H9 (cell line): ENCODE data around the gene COG6. TPM values are rescaled to one million over a fixed set of nuclear protein-coding genes. Genes with fewer than 3 reads are reported as not detected.

ENCODE experiments used
- DNase-seq: peaks from one replicate; pipeline ENCODE4 v3.0.0-alpha.2; 2017
- H2AFZ ChIP-seq: one replicate; pipeline ENCODE4 v1.6.1; 2013; ENCODE audit warnings: mild to moderate bottlenecking, low read length, control low read depth, moderate library complexity
- H2AK5ac ChIP-seq: 2 replicates; pipeline ENCODE4 v1.6.1; 2013; ENCODE audit warnings: low read length, control low read depth, mixed read lengths; ENCODE audit not compliant: insufficient read length
- H2BK120ac ChIP-seq: one replicate; pipeline ENCODE4 v1.6.1; 2013; ENCODE audit warnings: low read depth, mild to moderate bottlenecking, low read length, control low read depth, inconsistent platforms; ENCODE audit not compliant: poor library complexity, severe bottlenecking
- H2BK12ac ChIP-seq: 2 replicates; pipeline ENCODE4 v1.6.1; 2013; ENCODE audit warnings: low read length, control low read depth, mixed read lengths, low read depth; ENCODE audit not compliant: insufficient read length
- H2BK15ac ChIP-seq: 2 replicates; pipeline ENCODE4 v1.6.1; 2013; ENCODE audit warnings: low read depth, low read length, control low read depth
- H2BK20ac ChIP-seq: one replicate; pipeline ENCODE4 v1.6.1; 2013; ENCODE audit warnings: low read depth, mild to moderate bottlenecking, low read length, control low read depth, inconsistent platforms; ENCODE audit not compliant: poor library complexity, severe bottlenecking
- H2BK5ac ChIP-seq: 2 replicates; pipeline ENCODE4 v1.6.1; 2013; ENCODE audit warnings: low read length, control low read depth, mixed read lengths; ENCODE audit not compliant: insufficient read length
- H3K14ac ChIP-seq: 2 replicates; pipeline ENCODE4 v1.6.1; 2013; ENCODE audit warnings: low read length, control low read depth; ENCODE audit not compliant: insufficient read depth
- H3K18ac ChIP-seq: 2 replicates; pipeline ENCODE4 v1.6.1; 2013; ENCODE audit warnings: low read depth, mild to moderate bottlenecking, mixed read lengths, low read length, control low read depth; ENCODE audit not compliant: insufficient read length
- H3K23ac ChIP-seq: 2 replicates; pipeline ENCODE4 v1.6.1; 2013; ENCODE audit warnings: low read length, control low read depth, mixed read lengths, low read depth; ENCODE audit not compliant: insufficient read length
- H3K23me2 ChIP-seq: 2 replicates; pipeline ENCODE4 v1.6.1; 2013; ENCODE audit warnings: low read depth, mild to moderate bottlenecking, mixed read lengths, low read length, control low read depth; ENCODE audit not compliant: insufficient read length, poor library complexity, severe bottlenecking
- H3K27ac ChIP-seq: 2 replicates; pipeline ENCODE4 v1.5.1; 2013; ENCODE audit warnings: low read length, control low read depth, mixed read lengths, low read depth; ENCODE audit not compliant: insufficient read length
- H3K27me3 ChIP-seq: 2 replicates; pipeline ENCODE4 v1.6.1; 2013; ENCODE audit warnings: low read length, control low read depth, inconsistent platforms; ENCODE audit not compliant: insufficient read depth
- H3K4ac ChIP-seq: 2 replicates; pipeline ENCODE4 v1.6.1; 2013; ENCODE audit warnings: low read depth, mild to moderate bottlenecking, control low read depth, inconsistent platforms, low read length, moderate library complexity
- H3K4me1 ChIP-seq: 2 replicates; pipeline ENCODE4 v1.6.1; 2013; ENCODE audit warnings: low read length, control low read depth, inconsistent platforms; ENCODE audit not compliant: insufficient read depth
- H3K4me2 ChIP-seq: 2 replicates; pipeline ENCODE4 v1.6.1; 2013; ENCODE audit warnings: low read length, control low read depth, mixed read lengths; ENCODE audit not compliant: insufficient read length, insufficient read depth
- H3K56ac ChIP-seq: 2 replicates; pipeline ENCODE4 v1.6.1; 2013; ENCODE audit warnings: low read depth, mild to moderate bottlenecking, mixed read lengths, low read length, control low read depth; ENCODE audit not compliant: insufficient read length
- H3K79me1 ChIP-seq: 2 replicates; pipeline ENCODE4 v1.6.1; 2013; ENCODE audit warnings: low read depth, mild to moderate bottlenecking, moderate library complexity, low read length, control low read depth, inconsistent platforms; ENCODE audit not compliant: insufficient read depth, poor library complexity, severe bottlenecking
- H3K79me2 ChIP-seq: 2 replicates; pipeline ENCODE4 v1.6.1; 2013; ENCODE audit warnings: low read length, control low read depth, inconsistent platforms; ENCODE audit not compliant: insufficient read depth
- H3K9ac ChIP-seq: 2 replicates; pipeline ENCODE4 v1.6.1; 2013; ENCODE audit warnings: low read length, control low read depth, mixed read lengths; ENCODE audit not compliant: insufficient read length; ENCODE audit errors: extremely low read depth
- H3K9me3 ChIP-seq: one replicate; pipeline ENCODE4 v1.6.1; 2013; ENCODE audit warnings: low read depth, low read length, inconsistent platforms; ENCODE audit not compliant: control insufficient read depth
- H3T11ph ChIP-seq: one replicate; pipeline ENCODE4 v1.6.1; 2013; ENCODE audit warnings: mild to moderate bottlenecking, low read length, control low read depth, inconsistent platforms
- H4K20me1 ChIP-seq: one replicate; pipeline ENCODE4 v1.6.1; 2013; ENCODE audit not compliant: control insufficient read depth, insufficient read length, insufficient read depth
- H4K5ac ChIP-seq: 2 replicates; pipeline ENCODE4 v1.6.1; 2013; ENCODE audit warnings: low read depth, mild to moderate bottlenecking, mixed read lengths, low read length, control low read depth; ENCODE audit not compliant: insufficient read length
- H4K8ac ChIP-seq: replicated peaks from 2 replicates; pipeline ENCODE4 v1.6.1; 2013; ENCODE audit warnings: low read length, control low read depth, mixed read lengths, low read depth; ENCODE audit not compliant: insufficient read length
- H4K91ac ChIP-seq: 2 replicates; pipeline ENCODE4 v1.6.1; 2013; ENCODE audit warnings: low read depth, mild to moderate bottlenecking, moderate library complexity, mixed read lengths, low read length, control low read depth; ENCODE audit not compliant: insufficient read length
- H3K27ac Mint-ChIP-seq, 3 experiments: 2 replicates in 2 of 3; 3 replicates in 1 of 3; pipeline ENCODE4 v1.8.0; 2020 to 2021; ENCODE audit warnings: mixed read lengths in 3 of 3, mild to moderate bottlenecking in 1 of 3, moderate library complexity in 1 of 3
- H3K27me3 Mint-ChIP-seq: 2 replicates; pipeline ENCODE4 v1.8.0; 2021; ENCODE audit warnings: low read depth, mild to moderate bottlenecking, moderate library complexity, mixed read lengths
- H3K36me3 Mint-ChIP-seq, 3 experiments: 2 replicates in 2 of 3; 3 replicates in 1 of 3; pipeline ENCODE4 v1.8.0; 2020 to 2021; ENCODE audit warnings: low read depth in 3 of 3, mixed read lengths in 3 of 3; ENCODE audit not compliant: insufficient read depth in 1 of 3
- H3K4me1 Mint-ChIP-seq, 2 experiments: 2 replicates each; pipeline ENCODE4 v1.8.0; 2020; ENCODE audit warnings: mixed read lengths in 2 of 2
- H3K4me3 Mint-ChIP-seq, 2 experiments: 2 replicates in 1 of 2; 3 replicates in 1 of 2; pipeline ENCODE4 v1.8.0; 2020 to 2021; ENCODE audit warnings: mild to moderate bottlenecking in 2 of 2, mixed read lengths in 2 of 2, moderate library complexity in 1 of 2
- H3K9me3 Mint-ChIP-seq, 2 experiments: 2 replicates in 1 of 2; 3 replicates in 1 of 2; pipeline ENCODE4 v1.8.0; 2020; ENCODE audit warnings: mild to moderate bottlenecking in 2 of 2, mixed read lengths in 2 of 2, moderate library complexity in 1 of 2
- WGBS: extraction: QIAGEN DNeasy Blood & Tissue Kit; methylation state at CpG from one replicate; pipeline ENCODE4 v1.1.7; 2013; ENCODE audit warnings: missing lambda C conversion rate, low lambda C conversion rate, mixed read lengths; ENCODE audit not compliant: insufficient read length; ENCODE audit errors: extremely low coverage; 5-methylcytosine and 5-hydroxymethylcytosine counted together
- total RNA-seq: library from RNA; stranded (reverse); gene quantifications from 2 replicates; pipeline ENCODE4 v1.2.1, GENCODE V29; 2021
- TF ChIP-seq, protein P1 (sequence below): fragments of 200-600 bp; sonication (generic); conservative IDR thresholded peaks from 3 replicates; pipeline ENCODE4 v1.8.0; 2021; ENCODE audit warnings: antibody characterized with exemption, mild to moderate bottlenecking

COG6 gene
- total RNA-seq, 1 experiment from 2014 or later = 23.7 TPM

DNA sequence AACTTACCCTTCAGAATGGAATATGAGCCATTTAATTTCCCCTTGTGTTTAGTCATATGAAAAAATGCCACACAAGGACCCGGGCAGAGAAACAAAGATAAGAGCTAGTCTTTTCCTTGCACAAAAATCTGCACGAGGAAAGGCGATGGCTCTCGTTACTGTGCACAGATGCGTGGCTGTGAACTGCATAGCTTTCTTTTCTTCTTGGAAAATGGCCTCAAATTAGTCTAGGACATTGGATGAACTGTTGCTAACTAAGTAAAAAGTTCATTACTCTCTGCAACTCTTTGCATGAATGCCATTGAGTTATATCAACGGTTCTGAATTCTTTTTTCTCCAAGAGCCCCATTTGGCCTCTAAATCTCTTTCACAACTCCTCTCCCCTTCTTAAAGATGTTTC, 125.2 kb downstream of the COG6 start:
- H3K27ac ChIP-seq = no peak overlapping the region
- no peak overlapping the region for H2BK5ac ChIP-seq
- Mint-ChIP-seq H3K27ac (no peak overlapping the region), H3K4me3 (no peak overlapping the region), H3K9me3 (no peaks in the 10 kb centered on the region; a peak in 2 of 5 replicates), H3K27me3 (no peaks in the 10 kb centered on the region), H3K36me3 (no peaks in the 10 kb centered on the region; a peak in 1 of 7 replicates), H3K4me1 (peaks cover 6 to 9% of the 10 kb centered on the region in 2 experiments; a peak in 3 of 4 replicates)
- no CpG with 5 or more reads among the region's 6 CpGs for WGBS
- H2BK20ac ChIP-seq = no peak overlapping the region
- H3K23me2 ChIP-seq = no peaks in the 10 kb centered on the region
- TF ChIP-seq, protein P1, sequence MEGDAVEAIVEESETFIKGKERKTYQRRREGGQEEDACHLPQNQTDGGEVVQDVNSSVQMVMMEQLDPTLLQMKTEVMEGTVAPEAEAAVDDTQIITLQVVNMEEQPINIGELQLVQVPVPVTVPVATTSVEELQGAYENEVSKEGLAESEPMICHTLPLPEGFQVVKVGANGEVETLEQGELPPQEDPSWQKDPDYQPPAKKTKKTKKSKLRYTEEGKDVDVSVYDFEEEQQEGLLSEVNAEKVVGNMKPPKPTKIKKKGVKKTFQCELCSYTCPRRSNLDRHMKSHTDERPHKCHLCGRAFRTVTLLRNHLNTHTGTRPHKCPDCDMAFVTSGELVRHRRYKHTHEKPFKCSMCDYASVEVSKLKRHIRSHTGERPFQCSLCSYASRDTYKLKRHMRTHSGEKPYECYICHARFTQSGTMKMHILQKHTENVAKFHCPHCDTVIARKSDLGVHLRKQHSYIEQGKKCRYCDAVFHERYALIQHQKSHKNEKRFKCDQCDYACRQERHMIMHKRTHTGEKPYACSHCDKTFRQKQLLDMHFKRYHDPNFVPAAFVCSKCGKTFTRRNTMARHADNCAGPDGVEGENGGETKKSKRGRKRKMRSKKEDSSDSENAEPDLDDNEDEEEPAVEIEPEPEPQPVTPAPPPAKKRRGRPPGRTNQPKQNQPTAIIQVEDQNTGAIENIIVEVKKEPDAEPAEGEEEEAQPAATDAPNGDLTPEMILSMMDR = no peak
- H3K23ac ChIP-seq = no peak overlapping the region
- H4K91ac ChIP-seq = no peak overlapping the region
- no peak overlapping the region for H2BK15ac ChIP-seq
- DNase-seq = no peak
- H3K79me2 ChIP-seq = no peaks in the 10 kb centered on the region
- no peaks in the 10 kb centered on the region for H3K79me1 ChIP-seq
- no peak overlapping the region for H3T11ph ChIP-seq
- no peaks in the 10 kb centered on the region for H3K27me3 ChIP-seq
- H3K9me3 ChIP-seq = no peaks in the 10 kb centered on the region
- H4K5ac ChIP-seq = no peak overlapping the region
- H3K18ac ChIP-seq = no peak overlapping the region
- H2AFZ ChIP-seq = no peak overlapping the region
- H3K14ac ChIP-seq = no peak overlapping the region
- H4K8ac ChIP-seq = no peak overlapping the region
- H2BK12ac ChIP-seq = no peak overlapping the region
- H4K20me1 ChIP-seq = no peaks in the 10 kb centered on the region
- H3K4ac ChIP-seq = no peak overlapping the region
- no peak overlapping the region for H3K4me2 ChIP-seq
- no peak overlapping the region for H3K56ac ChIP-seq
- H3K9ac ChIP-seq = no peak overlapping the region
- no peak overlapping the region for H2BK120ac ChIP-seq
- H2AK5ac ChIP-seq = no peak overlapping the region
- no peaks in the 10 kb centered on the region for H3K4me1 ChIP-seq
